Measurements from ENCODE around the gene CACHD1.
A peak's percentile ranks its signal among the peaks of the same experiment; 100 is the strongest.

The CACHD1 gene

GRCh38 chr1:64469977-64470664, at the start of gene CACHD1:
Gene CACHD1, plus strand, starts transcription at chr1:64470129. Its CDS starts 616 bp downstream, at chr1:64470745.
- DNase-seq (ENCODE audit: low spot score): peak; percentile 15

- DNase-seq (ENCODE audit: low spot score): no peak
These were observed 48.6 kb upstream of the CACHD1 start for GRCh38 chr1:64421377-64421776.

- no peak for DNase-seq (ENCODE audit: low spot score)
These were observed 46.4 kb upstream of the CACHD1 start for GRCh38 chr1:64423526-64423925.

GRCh38 chr1:64424412-64424811, 45.5 kb upstream of the CACHD1 start:
- DNase-seq (ENCODE audit: low spot score): no peak

GRCh38 chr1:64425521-64425920, 44.4 kb upstream of the CACHD1 start:
- DNase-seq (ENCODE audit: low spot score): no peak

GRCh38 chr1:64426681-64427080, 43.2 kb upstream of the CACHD1 start:
- DNase-seq (ENCODE audit: low spot score): no peak

GRCh38 chr1:64427879-64428278, 42.0 kb upstream of the CACHD1 start:
- no peak for DNase-seq (ENCODE audit: low spot score)

GRCh38 chr1:64433308-64433707, 36.6 kb upstream of the CACHD1 start:
- no peak for DNase-seq (ENCODE audit: low spot score)

GRCh38 chr1:64433747-64434146, 36.2 kb upstream of the CACHD1 start:
- DNase-seq (ENCODE audit: low spot score): no peak

GRCh38 chr1:64435000-64435399, 34.9 kb upstream of the CACHD1 start:
- no peak for DNase-seq (ENCODE audit: low spot score)

GRCh38 chr1:64437453-64437852, 32.5 kb upstream of the CACHD1 start:
- DNase-seq (ENCODE audit: low spot score): no peak

- DNase-seq (ENCODE audit: low spot score): no peak
These were observed 29.6 kb upstream of the CACHD1 start for GRCh38 chr1:64440183-64440826.

GRCh38 chr1:64451440-64451839, 18.5 kb upstream of the CACHD1 start:
- DNase-seq (ENCODE audit: low spot score): no peak

- DNase-seq (ENCODE audit: low spot score): no peak
These were observed 16.2 kb upstream of the CACHD1 start for GRCh38 chr1:64453688-64454087.

- no peak for DNase-seq (ENCODE audit: low spot score)
These were observed 11.0 kb upstream of the CACHD1 start for GRCh38 chr1:64458915-64459314.

- DNase-seq (ENCODE audit: low spot score): no peak
These were observed 10.2 kb upstream of the CACHD1 start for GRCh38 chr1:64459743-64460142.

GRCh38 chr1:64466033-64466432, 3.9 kb upstream of the CACHD1 start:
- no peak for DNase-seq (ENCODE audit: low spot score)

- DNase-seq (ENCODE audit: low spot score): no peak
These were observed 583 bp upstream of the CACHD1 start for GRCh38 chr1:64469116-64469976.

- no peak for DNase-seq (ENCODE audit: low spot score)
These were observed 812 bp downstream of the CACHD1 start for GRCh38 chr1:64470665-64471217.

- DNase-seq (ENCODE audit: low spot score): no peak
These were observed 1.5 kb downstream of the CACHD1 start for GRCh38 chr1:64471218-64472039.

GRCh38 chr1:64472040-64472376, 2.1 kb downstream of the CACHD1 start:
- DNase-seq (ENCODE audit: low spot score): no peak

GRCh38 chr1:64472805-64473204, 2.9 kb downstream of the CACHD1 start:
- DNase-seq (ENCODE audit: low spot score): no peak

Data from CD4-positive, alpha-beta T cell treated with Interleukin-15 for 4 hours (primary cell).